GM19025 (cell line): ENCODE data around the gene RDH11.
A peak's percentile ranks its signal among the peaks of the same experiment; 100 is the strongest.
"Not testable (repeated sequence)": the region's sequence is repeated elsewhere in the genome, so short reads cannot be mapped to it uniquely, and the experiment has no call there.

Experiments used
- ATAC-seq: cut with Tn5 transposase; IDR thresholded peaks from one replicate; pipeline ENCODE4 v1.9.1; 2021; ENCODE audit warnings: mild to moderate bottlenecking, low read depth, moderate library complexity; ENCODE audit not compliant: unreplicated experiment

The RDH11 gene

GRCh38 chr14:67695394-67695949 lies at the start of gene RDH11:
TSS of gene RDH11 (minus strand) at chr14:67695764. CDS start at chr14:67695703, 61 bp downstream.
- ATAC-seq = peak; percentile 83

DNA sequence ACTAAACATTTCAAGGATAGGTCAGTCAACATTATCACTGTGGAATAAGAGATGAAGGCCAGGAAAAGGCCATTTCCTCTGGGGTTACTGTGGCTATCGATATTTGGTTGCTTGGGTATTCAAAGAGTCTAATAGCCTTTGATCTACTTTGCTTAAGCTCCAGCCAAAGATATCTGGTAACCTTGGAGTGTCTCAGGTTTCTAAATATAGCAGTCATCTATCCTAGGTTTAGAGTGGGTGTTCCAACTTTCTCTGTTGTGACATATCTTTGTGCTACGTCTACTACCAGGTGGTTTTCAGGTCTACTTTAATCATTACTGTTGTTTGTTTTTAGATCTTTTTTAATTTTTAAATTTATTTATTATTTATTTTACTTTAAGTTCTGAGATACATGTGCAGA lies 48.5 kb upstream of the RDH11 start:
- no peak for ATAC-seq

GRCh38 chr14:67738740-67739504 lies 43.4 kb upstream of the RDH11 start:
- ATAC-seq = no peak

GRCh38 chr14:67736771-67737170 lies 41.2 kb upstream of the RDH11 start:
- ATAC-seq = no peak

- ATAC-seq = no peak
Measured at GRCh38 chr14:67735336-67736147, 40.0 kb upstream of the RDH11 start.

GRCh38 chr14:67734675-67735074 lies 39.1 kb upstream of the RDH11 start:
- ATAC-seq = no peak

DNA sequence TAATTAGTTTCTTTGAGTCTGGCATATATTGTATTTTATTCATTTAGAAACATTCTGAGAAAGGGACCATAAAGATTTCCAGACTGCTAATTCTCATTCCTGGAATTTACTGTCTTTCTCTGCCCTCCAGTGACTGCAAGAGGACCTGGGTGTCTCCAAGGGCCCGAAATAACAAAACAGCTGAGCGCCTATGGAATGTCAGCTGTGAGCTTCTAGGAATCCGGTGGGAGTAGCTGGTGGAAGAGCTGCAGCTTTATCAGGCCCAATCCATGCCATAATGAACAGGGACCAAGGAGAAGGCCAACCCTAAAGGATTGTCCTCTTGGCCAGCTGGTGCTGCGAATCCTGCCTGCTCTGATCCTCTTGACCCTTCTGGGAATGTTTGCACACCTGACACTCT lies 38.1 kb upstream of the RDH11 start:
- ATAC-seq = no peak

DNA sequence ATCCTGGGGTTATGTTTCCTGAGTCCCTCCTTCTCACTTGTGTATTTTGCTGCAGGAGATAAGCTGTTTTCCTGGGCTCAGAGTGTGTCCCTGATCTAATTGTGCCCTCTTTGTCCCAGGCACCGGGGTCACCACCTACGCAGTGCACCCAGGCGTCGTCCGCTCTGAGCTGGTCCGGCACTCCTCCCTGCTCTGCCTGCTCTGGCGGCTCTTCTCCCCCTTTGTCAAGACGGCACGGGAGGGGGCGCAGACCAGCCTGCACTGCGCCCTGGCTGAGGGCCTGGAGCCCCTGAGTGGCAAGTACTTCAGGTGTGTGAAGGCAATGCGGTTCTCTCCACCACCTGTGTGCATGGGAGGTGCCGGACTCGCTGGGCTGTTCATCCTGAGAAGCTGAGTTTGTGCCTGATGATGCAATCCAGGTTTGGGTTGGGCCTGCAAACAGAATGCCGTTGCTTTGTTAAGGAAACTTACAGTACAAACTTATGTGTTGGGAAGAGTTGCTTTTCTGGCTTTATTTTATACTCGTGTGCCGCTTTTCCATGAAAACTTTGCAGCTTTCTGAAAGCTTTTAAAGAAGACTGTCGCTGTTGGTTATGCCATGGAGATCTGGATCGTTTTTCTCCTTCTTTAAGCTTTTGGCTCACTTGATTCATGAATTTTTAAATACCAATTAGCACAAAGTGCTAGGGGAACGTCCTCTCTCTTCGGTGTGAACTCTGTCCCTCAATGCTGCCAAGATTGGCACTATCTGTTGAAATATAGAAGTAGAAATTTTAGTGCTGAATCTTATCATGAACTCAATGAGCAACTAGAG lies 33.7 kb upstream of the RDH11 start:
- no peak for ATAC-seq

DNA sequence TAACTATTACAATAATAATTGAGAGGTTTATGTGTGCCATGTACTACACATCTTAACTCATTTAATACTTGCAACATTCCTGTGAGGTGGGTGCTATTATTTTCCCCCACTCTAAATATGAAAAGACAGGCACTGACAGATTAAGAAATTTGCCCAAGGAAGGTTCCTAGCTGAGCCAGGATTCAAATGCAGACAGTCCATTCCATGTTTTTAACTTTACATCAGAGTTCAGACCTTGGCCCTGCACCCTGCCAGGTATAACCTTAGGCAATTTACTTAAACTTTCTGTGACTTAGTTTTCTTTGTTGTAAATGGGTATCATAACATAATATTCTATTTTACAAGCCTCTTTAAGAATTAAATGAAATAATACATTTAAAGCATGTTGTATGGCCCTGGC lies 32.7 kb upstream of the RDH11 start:
- no peak for ATAC-seq

- ATAC-seq = no peak
Measured at GRCh38 chr14:67727361-67727760, 31.8 kb upstream of the RDH11 start.

DNA sequence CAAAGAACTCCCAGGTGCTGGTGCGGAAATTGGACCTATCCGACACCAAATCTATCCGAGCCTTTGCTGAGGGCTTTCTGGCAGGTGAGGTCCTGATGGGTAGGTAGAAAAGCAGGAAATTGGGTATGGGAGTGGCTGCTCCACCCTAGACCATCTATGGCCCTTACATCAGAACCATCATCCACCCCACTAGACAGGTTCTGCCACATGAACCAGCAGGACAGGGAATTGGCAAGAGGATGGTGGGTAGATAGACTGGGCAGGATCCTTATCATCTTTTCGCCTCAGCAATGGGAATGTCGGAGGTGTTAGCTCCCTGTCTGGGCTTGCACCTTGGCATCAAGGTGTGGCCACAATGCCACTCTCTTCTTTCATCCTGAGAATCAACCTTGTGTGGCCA lies 29.6 kb upstream of the RDH11 start:
- ATAC-seq = no peak

DNA sequence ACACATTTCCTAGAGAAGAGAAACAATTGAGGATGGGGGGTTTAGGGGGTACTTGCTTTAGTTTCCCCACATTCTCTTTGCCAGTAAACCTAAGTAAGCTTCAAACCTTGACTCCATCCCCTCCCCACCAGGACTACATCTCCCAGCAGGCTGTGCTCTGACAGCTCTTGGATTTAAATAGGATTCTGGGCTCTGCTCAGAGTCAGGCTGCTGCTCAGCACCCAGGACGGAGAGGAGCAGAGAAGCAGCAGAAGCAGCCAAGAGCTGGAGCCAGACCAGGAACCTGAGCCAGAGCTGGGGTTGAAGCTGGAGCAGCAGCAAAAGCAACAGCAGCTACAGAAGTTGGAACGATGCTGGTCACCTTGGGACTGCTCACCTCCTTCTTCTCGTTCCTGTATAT lies 26.7 kb upstream of the RDH11 start:
- no peak for ATAC-seq

GRCh38 chr14:67721875-67722274 lies 26.3 kb upstream of the RDH11 start:
- no peak for ATAC-seq

DNA sequence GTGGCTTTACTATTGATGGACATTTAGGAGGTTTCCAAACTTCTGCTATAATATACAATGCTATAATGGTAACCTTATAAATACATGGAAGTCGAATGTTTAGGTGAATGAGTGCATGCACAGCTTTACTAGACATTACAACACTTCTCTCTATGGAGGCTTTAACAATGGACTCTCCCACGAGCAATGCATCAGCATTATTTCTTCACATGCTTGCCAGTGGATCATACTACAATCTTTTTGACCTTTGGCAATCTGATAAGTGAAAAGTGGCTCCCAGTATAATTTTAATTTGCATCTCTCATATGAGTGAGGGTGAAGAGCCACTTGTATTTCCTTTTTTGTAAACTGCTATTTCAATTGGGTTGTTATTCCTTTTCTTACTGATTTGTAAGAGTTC lies 24.3 kb upstream of the RDH11 start:
- no peak for ATAC-seq

DNA sequence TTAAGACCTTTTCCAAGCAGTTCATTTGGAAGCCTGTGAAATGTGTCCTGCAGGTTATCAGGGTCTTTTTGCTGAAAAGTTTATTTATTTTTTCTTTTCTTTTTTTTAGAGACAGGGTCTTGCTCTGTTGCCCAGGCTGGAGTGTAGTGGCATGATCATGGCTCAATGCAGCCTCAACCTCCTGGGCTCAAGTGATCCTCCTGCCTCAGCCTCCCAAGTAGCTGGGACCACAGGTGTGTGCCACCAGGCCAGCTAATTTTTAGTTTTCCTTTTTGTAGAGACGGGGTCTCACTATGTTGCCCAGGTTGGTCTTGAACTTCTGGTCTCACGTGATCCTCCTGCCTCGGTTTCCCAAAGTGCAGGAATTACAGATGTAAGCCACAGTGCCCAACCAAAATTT lies 23.8 kb upstream of the RDH11 start:
- ATAC-seq = not testable (repeated sequence)

- ATAC-seq = no peak
Measured at GRCh38 chr14:67718265-67718664, 22.7 kb upstream of the RDH11 start.

- no peak for ATAC-seq
Measured at GRCh38 chr14:67717048-67717447, 21.5 kb upstream of the RDH11 start.

- ATAC-seq = no peak
Measured at GRCh38 chr14:67710209-67710608, 14.6 kb upstream of the RDH11 start.

GRCh38 chr14:67709796-67710195 lies 14.2 kb upstream of the RDH11 start:
- ATAC-seq = not testable (repeated sequence)

- ATAC-seq = not testable (repeated sequence)
Measured at GRCh38 chr14:67709346-67709745, 13.8 kb upstream of the RDH11 start.

GRCh38 chr14:67705211-67705610 lies 9.6 kb upstream of the RDH11 start:
- ATAC-seq = no peak
